ENCODE data around the gene PCGF2.

PCGF2 gene

DNA sequence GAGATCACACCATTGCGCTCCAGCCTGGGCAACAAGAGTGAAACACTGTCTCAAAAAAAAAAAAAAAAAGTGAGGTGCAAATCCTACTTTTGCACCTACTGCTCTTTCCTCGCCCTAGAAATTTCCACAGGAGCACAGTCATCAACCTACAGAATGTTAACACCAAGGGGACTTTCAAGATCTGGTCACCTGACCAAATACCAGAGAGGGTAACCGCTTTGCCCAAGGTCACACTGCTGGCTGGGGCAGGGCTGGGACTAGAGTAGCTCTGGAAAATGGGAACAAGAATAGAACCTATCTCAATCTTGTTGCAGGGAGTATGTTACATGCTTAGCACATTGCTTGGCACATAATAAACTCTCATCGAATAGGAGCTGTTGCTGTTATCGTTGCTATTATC lies 49.4 kb downstream of the PCGF2 start:
- no peak overlapping the region for H2AFZ ChIP-seq (ENCODE audit: low read length)
- TF ChIP-seq EZH2phosphoT487 (IDR thresholded peaks at IDR 0.05; ENCODE audit: low read length) (no peak), EZH2 (optimal IDR thresholded peaks at IDR 0.05; ENCODE audit: low read depth, low read length) (no peak)
- TF ChIP-seq, protein P1, sequence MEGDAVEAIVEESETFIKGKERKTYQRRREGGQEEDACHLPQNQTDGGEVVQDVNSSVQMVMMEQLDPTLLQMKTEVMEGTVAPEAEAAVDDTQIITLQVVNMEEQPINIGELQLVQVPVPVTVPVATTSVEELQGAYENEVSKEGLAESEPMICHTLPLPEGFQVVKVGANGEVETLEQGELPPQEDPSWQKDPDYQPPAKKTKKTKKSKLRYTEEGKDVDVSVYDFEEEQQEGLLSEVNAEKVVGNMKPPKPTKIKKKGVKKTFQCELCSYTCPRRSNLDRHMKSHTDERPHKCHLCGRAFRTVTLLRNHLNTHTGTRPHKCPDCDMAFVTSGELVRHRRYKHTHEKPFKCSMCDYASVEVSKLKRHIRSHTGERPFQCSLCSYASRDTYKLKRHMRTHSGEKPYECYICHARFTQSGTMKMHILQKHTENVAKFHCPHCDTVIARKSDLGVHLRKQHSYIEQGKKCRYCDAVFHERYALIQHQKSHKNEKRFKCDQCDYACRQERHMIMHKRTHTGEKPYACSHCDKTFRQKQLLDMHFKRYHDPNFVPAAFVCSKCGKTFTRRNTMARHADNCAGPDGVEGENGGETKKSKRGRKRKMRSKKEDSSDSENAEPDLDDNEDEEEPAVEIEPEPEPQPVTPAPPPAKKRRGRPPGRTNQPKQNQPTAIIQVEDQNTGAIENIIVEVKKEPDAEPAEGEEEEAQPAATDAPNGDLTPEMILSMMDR (IDR thresholded peaks at IDR 0.05; ENCODE audit: low read length): no peak
- DNase-seq: no peak
- no peaks in the 10 kb centered on the region for H3K9me3 ChIP-seq (replicated peaks; ENCODE audit: insufficient read depth, low read length)
- no peak overlapping the region for H3K4me3 ChIP-seq (ENCODE audit: low read length)
- H3K4me1 ChIP-seq (ENCODE audit: low read length): peaks cover 14% of the 10 kb centered on the region
- no peaks in the 10 kb centered on the region for H3K9me2 ChIP-seq (replicated peaks; ENCODE audit: insufficient read depth, low read length)
- H3F3A ChIP-seq (ENCODE audit: insufficient read depth, low read length): peaks cover 38% of the 10 kb centered on the region
- no peaks in the 10 kb centered on the region for H3K36me3 ChIP-seq (replicated peaks; ENCODE audit: insufficient read depth, low read length)
- H4K20me1 ChIP-seq (ENCODE audit: insufficient read depth, low read length): no peaks in the 10 kb centered on the region
- H3K4me2 ChIP-seq (ENCODE audit: low read depth, low read length): no peak overlapping the region
- H3K79me2 ChIP-seq (ENCODE audit: low read length): peaks cover 4% of the 10 kb centered on the region; the same call in 1 of the 2 replicates
- H3K27ac ChIP-seq (ENCODE audit: low read length): no peak overlapping the region
- H3K9ac ChIP-seq (ENCODE audit: low read length): no peak overlapping the region
- no peaks in the 10 kb centered on the region for H3K27me3 ChIP-seq (replicated peaks; ENCODE audit: insufficient read depth, low read length)

DNA sequence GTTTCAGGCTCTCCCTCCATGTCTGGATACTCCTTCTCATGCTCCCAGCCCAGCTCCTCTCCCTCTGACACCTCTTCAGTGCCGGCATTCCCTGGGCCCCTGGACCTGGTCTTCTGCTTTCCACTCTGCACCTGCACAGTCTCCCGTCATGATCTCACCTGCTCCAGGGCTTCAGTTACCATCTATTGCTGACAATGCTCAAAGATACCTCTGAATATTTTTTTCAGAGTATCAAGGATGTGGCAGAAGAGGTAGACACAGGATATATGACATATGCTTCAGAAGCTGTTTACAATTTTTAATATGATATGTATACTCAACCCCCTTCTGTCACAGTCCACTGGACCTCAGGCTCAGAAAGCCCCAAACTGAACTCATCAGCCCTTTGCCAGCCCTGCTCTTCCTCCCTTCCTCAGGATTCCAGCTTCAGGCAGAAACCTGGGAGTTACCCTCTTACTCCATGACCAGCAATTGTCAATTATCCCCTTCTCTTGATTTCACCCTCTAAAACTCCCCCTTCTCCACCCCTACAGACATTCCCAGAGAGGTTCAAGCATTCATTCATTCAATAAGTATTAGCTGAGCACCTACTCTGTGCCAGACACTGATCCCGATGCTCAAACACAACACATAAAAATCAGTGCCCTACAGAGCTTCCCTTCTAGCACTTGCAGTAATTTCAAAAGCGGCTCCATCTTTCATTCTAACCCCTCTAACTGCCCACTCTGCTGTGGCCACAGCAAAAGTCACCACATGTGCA lies 50.9 kb downstream of the PCGF2 start:
- peak; percentile 12 for DNase-seq
- no peak overlapping the region for H3K4me2 ChIP-seq (ENCODE audit: low read depth, low read length)
- peaks cover 14% of the 10 kb centered on the region for H3K4me1 ChIP-seq (ENCODE audit: low read length)
- peaks cover 22% of the 10 kb centered on the region for H3F3A ChIP-seq (ENCODE audit: insufficient read depth, low read length)
- no peaks in the 10 kb centered on the region for H3K79me2 ChIP-seq (ENCODE audit: low read length)
- H3K27ac ChIP-seq (ENCODE audit: low read length): no peak overlapping the region
- H3K9ac ChIP-seq (ENCODE audit: low read length): no peak overlapping the region
- no peaks in the 10 kb centered on the region for H3K9me3 ChIP-seq (replicated peaks; ENCODE audit: insufficient read depth, low read length)
- no peak overlapping the region for H2AFZ ChIP-seq (ENCODE audit: low read length)
- H3K4me3 ChIP-seq (ENCODE audit: low read length): no peak overlapping the region
- H4K20me1 ChIP-seq (ENCODE audit: insufficient read depth, low read length): no peaks in the 10 kb centered on the region
- no peaks in the 10 kb centered on the region for H3K9me2 ChIP-seq (replicated peaks; ENCODE audit: insufficient read depth, low read length)
- no peaks in the 10 kb centered on the region for H3K36me3 ChIP-seq (replicated peaks; ENCODE audit: insufficient read depth, low read length)
- TF ChIP-seq, protein P1 (IDR thresholded peaks at IDR 0.05; ENCODE audit: low read length): no peak
- no peaks in the 10 kb centered on the region for H3K27me3 ChIP-seq (replicated peaks; ENCODE audit: insufficient read depth, low read length)

DNA sequence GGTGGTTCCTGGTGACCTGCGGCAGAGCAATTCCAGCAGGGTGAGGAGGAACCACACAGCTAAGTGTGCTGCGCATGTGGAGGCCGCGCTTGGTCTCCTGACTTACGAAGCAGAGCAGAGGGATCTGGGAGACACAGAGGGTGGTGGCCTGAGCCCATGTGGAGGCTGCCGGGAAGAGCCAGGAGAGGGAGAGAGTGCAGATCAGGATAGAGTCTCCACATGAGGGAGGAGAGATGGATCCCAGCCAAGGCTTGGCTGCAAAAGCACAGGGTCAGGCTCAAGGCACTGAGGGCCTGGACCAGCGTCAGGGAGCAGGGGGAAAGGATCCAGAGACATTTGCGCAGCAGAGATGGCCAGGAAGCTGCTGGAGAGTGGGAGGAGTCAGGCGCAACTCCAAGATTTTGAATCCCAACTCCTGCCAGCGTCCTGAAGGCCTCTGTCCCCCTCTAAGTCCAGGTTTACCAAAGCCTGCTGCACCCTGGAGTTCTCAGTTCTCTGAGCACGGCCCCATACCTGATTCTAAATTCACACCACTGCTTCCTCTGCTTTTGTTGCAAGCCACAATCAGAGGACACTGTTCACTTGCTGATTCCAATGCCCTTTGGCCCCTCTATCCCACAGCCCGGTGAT lies 54.3 kb downstream of the PCGF2 start:
- Histone ChIP-seq H4K20me1 (ENCODE audit: insufficient read depth, low read length) (no peaks in the 10 kb centered on the region), H3K4me1 (ENCODE audit: low read length) (no peaks in the 10 kb centered on the region), H2AFZ (ENCODE audit: low read length) (no peak overlapping the region), H3K4me3 (ENCODE audit: low read length) (no peak overlapping the region), H3F3A (ENCODE audit: insufficient read depth, low read length) (peaks cover 3% of the 10 kb centered on the region; the same call in 1 of the 2 replicates), H3K9me3 (replicated peaks; ENCODE audit: insufficient read depth, low read length) (no peaks in the 10 kb centered on the region), H3K79me2 (ENCODE audit: low read length) (no peaks in the 10 kb centered on the region), H3K36me3 (replicated peaks; ENCODE audit: insufficient read depth, low read length) (no peaks in the 10 kb centered on the region), H3K27me3 (replicated peaks; ENCODE audit: insufficient read depth, low read length) (no peaks in the 10 kb centered on the region), H3K9ac (ENCODE audit: low read length) (no peak overlapping the region), H3K4me2 (ENCODE audit: low read depth, low read length) (no peak overlapping the region), H3K27ac (ENCODE audit: low read length) (no peak overlapping the region), H3K9me2 (replicated peaks; ENCODE audit: insufficient read depth, low read length) (no peaks in the 10 kb centered on the region)
- DNase-seq: no peak
- TF ChIP-seq, protein P1 (IDR thresholded peaks at IDR 0.05; ENCODE audit: low read length): no peak
- no peak for TF ChIP-seq EZH2phosphoT487 (IDR thresholded peaks at IDR 0.05; ENCODE audit: low read length)
- TF ChIP-seq EZH2 (optimal IDR thresholded peaks at IDR 0.05; ENCODE audit: low read depth, low read length): no peak
